ENCODE data around the gene PARD3B. TPM values are rescaled to one million over a fixed set of nuclear protein-coding genes. Genes with fewer than 3 reads are reported as not detected.

The PARD3B gene
- total and polyA plus RNA-seq, 2 of the 8 experiments (the other 6 are each of a cell fraction or from before 2014, with no cell fraction given): 1.2 to 5.7 TPM

DNA sequence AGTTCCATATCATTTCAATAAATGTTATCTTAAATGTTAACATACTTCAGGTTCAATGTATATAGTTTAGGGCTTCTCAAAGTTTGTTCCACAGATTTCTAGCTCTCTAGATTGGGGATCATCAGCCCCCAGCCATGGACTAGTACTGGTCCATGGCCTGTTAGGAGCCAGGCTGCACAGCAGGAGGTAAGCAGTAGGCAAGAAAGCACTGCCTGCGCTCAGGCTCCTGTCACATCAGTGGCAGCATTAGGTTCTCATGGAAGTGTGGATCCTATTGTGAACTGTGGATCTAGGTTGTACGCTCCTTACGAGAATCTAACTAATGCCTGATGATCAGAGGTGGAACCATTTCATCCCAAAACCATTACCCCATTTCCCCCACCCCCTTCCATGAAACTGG, 531.1 kb downstream of the PARD3B start:
- Histone ChIP-seq H2BK20ac (ENCODE audit: low read length) (no peak overlapping the region), H3K27ac (ENCODE audit: low read depth, low read length) (no peak overlapping the region), H2AK5ac (ENCODE audit: low read depth, low read length) (no peak overlapping the region), H3K4me2 (ENCODE audit: insufficient read depth in 1 of 2, low read depth in 2 of 2, low read length in 2 of 2) (no peak overlapping the region), H4K20me1 (replicated peaks in 1 of 2; ENCODE audit: control insufficient read depth in 1 of 2, insufficient read depth in 2 of 2, low read length in 2 of 2) (no peaks in the 10 kb centered on the region), H3K9me3 (ENCODE audit: insufficient read depth in 2 of 2, low read depth in 1 of 2, low read length in 1 of 2) (no peaks in the 10 kb centered on the region), H3K79me2 (ENCODE audit: control insufficient read depth in 1 of 2, insufficient read depth in 2 of 2, low read length in 2 of 2) (no peaks in the 10 kb centered on the region), H3K9ac (replicated peaks in 1 of 4; ENCODE audit: extremely low read depth in 1 of 4, low read depth in 3 of 4, low read length in 3 of 4) (no peak overlapping the region), H3K56ac (replicated peaks; ENCODE audit: insufficient read length, low read depth, low read length) (no peak overlapping the region), H4K91ac (replicated peaks; ENCODE audit: insufficient read length, low read length) (no peak overlapping the region), H4K8ac (ENCODE audit: extremely low read depth, insufficient read depth, low read length) (no peak overlapping the region), H3K14ac (ENCODE audit: insufficient read length) (no peak overlapping the region), H3K23ac (ENCODE audit: insufficient read length) (no peak overlapping the region), H3K79me1 (ENCODE audit: low read depth, low read length) (no peaks in the 10 kb centered on the region), H2AFZ (ENCODE audit: low read length) (no peak overlapping the region), H2BK120ac (replicated peaks; ENCODE audit: low read depth, low read length) (no peak overlapping the region), H3K4me3 (ENCODE audit: extremely low read depth in 1 of 4, insufficient read depth in 2 of 4, low read depth in 3 of 4, low read length in 4 of 4) (no peak overlapping the region), H3K4ac (replicated peaks; ENCODE audit: insufficient read length, low read depth, low read length) (no peak overlapping the region), H3K4me1 (replicated peaks in 1 of 4; ENCODE audit: control insufficient read depth in 3 of 4, insufficient read depth in 4 of 4, low read length in 3 of 4) (peaks cover 0 to 2% (median 0%) of the 10 kb centered on the region in 4 experiments; a peak in 1 of 7 replicates), H3K27me3 (replicated peaks in 1 of 4; ENCODE audit: control insufficient read depth in 3 of 4, extremely low read depth in 1 of 4, insufficient read depth in 3 of 4, low read length in 3 of 4) (no peaks in the 10 kb centered on the region), H3K23me2 (ENCODE audit: low read depth, low read length) (no peaks in the 10 kb centered on the region), H3K18ac (ENCODE audit: extremely low read depth, low read length) (no peak overlapping the region), H4K5ac (ENCODE audit: insufficient read length, low read depth, low read length) (no peak overlapping the region), H2BK12ac (ENCODE audit: low read depth, low read length) (no peak overlapping the region), H2BK5ac (ENCODE audit: low read depth, low read length) (no peak overlapping the region), H3K36me3 (ENCODE audit: control insufficient read depth in 2 of 4, insufficient read depth in 4 of 4, low read length in 3 of 4) (no peaks in the 10 kb centered on the region), H2BK15ac (ENCODE audit: low read length) (no peak overlapping the region)
- WGBS, 2 experiments (ENCODE audit: extremely low coverage in 1 of 2, insufficient coverage in 1 of 2, insufficient read length in 1 of 2, insufficient replicate concordance in 2 of 2, low coverage in 1 of 2, low lambda C conversion rate in 2 of 2, missing lambda C conversion rate in 1 of 2): 86% methylated on average over 3 of the region's 3 CpGs; no CpG with 5 or more reads in 1 of the 2 experiments
- no peak for DNase-seq (ENCODE audit: low read depth in 1 of 2, low spot score in 2 of 2)
- no peak for TF ChIP-seq SP2 (IDR thresholded peaks at IDR 0.05; ENCODE audit: low read length)
- no peak for TF ChIP-seq SP4 (IDR thresholded peaks at IDR 0.05; ENCODE audit: low read length)
- TF ChIP-seq CTBP2 (IDR thresholded peaks at IDR 0.05; ENCODE audit: borderline replicate concordance, insufficient read depth, insufficient read length, low read length): no peak
- no peak for TF ChIP-seq SIN3A (conservative IDR thresholded peaks at IDR 0.05 in 1 of 2, IDR thresholded peaks at IDR 0.05 in 1 of 2; ENCODE audit: low read depth in 1 of 2, low read length in 2 of 2)
- ChIA-PET POLR2A (ENCODE audit: partially characterized antibody) (no interaction called here), CTCF (ENCODE audit: partially characterized antibody) (no interaction called here)
- FAIRE-seq: no peak

Measured in H1 (cell line).